WI38 (cell line): Measurements from ENCODE around the gene C18orf32.

Source experiments
- H3K4me3 ChIP-seq: 2 replicates; pipeline ENCODE4 v1.5.1; 2011; ENCODE audit warnings: low read depth, mild to moderate bottlenecking, control low read depth, low read length
- CTCF ChIP-seq: IDR thresholded peaks from 2 replicates; pipeline ENCODE4 v1.5.1; 2012; ENCODE audit warnings: low read depth, mild to moderate bottlenecking, control low read depth, low read length

C18orf32 gene

GRCh38 chr18:49435170-49435569 is 51.9 kb downstream of the C18orf32 start:
- H3K4me3 ChIP-seq, result no peak overlapping the region
- no peak for TF ChIP-seq CTCF

- TF ChIP-seq CTCF, result no peak
- H3K4me3 ChIP-seq, result no peak overlapping the region
These were observed 54.4 kb downstream of the C18orf32 start for GRCh38 chr18:49432602-49433001.

GRCh38 chr18:49431165-49431962 is 55.7 kb downstream of the C18orf32 start:
- H3K4me3 ChIP-seq, result no peak overlapping the region
- no peak for TF ChIP-seq CTCF
